Retinal pigment epithelial cell (primary cell): ENCODE data around the gene ZIC2.

Source experiments
- DNase-seq: peaks from one replicate; pipeline ENCODE4 v3.0.0-alpha.2; 2010; ENCODE audit warnings: low read depth
- H3K4me3 ChIP-seq: 2 replicates; pipeline ENCODE4 v1.5.1; 2011; ENCODE audit warnings: mild to moderate bottlenecking, low read length, control low read depth, moderate library complexity
- TF ChIP-seq, protein P1 (sequence below): conservative IDR thresholded peaks from 2 replicates; pipeline ENCODE4 v1.5.1; 2011; ENCODE audit warnings: low read depth, low read length, control low read depth, inconsistent platforms

Gene ZIC2

DNA sequence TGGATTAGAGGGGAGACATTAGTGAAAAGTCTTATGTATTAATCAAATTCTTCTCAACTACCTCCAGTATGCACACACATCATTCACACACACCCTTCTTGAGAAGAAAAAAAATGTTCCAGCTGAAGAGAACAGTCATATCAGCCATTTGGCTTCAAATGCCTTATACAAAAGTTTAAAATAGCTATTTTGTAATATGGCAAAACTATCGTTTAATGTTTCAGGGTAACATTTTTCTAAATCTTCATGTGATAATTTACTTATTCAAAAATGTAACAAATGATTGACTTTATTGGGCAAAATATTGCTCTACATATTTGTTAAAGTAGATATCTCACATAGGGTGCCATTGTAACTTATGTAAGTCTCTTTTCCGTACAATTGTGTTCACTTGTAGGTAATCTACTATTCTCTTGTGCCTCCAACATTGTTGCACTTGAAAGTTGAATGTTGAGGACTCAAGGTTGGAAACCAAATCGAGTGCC is 13.6 kb downstream of the ZIC2 start:
- TF ChIP-seq, protein P1, sequence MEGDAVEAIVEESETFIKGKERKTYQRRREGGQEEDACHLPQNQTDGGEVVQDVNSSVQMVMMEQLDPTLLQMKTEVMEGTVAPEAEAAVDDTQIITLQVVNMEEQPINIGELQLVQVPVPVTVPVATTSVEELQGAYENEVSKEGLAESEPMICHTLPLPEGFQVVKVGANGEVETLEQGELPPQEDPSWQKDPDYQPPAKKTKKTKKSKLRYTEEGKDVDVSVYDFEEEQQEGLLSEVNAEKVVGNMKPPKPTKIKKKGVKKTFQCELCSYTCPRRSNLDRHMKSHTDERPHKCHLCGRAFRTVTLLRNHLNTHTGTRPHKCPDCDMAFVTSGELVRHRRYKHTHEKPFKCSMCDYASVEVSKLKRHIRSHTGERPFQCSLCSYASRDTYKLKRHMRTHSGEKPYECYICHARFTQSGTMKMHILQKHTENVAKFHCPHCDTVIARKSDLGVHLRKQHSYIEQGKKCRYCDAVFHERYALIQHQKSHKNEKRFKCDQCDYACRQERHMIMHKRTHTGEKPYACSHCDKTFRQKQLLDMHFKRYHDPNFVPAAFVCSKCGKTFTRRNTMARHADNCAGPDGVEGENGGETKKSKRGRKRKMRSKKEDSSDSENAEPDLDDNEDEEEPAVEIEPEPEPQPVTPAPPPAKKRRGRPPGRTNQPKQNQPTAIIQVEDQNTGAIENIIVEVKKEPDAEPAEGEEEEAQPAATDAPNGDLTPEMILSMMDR = no peak
- no peak for DNase-seq
- no peak overlapping the region for H3K4me3 ChIP-seq

DNA sequence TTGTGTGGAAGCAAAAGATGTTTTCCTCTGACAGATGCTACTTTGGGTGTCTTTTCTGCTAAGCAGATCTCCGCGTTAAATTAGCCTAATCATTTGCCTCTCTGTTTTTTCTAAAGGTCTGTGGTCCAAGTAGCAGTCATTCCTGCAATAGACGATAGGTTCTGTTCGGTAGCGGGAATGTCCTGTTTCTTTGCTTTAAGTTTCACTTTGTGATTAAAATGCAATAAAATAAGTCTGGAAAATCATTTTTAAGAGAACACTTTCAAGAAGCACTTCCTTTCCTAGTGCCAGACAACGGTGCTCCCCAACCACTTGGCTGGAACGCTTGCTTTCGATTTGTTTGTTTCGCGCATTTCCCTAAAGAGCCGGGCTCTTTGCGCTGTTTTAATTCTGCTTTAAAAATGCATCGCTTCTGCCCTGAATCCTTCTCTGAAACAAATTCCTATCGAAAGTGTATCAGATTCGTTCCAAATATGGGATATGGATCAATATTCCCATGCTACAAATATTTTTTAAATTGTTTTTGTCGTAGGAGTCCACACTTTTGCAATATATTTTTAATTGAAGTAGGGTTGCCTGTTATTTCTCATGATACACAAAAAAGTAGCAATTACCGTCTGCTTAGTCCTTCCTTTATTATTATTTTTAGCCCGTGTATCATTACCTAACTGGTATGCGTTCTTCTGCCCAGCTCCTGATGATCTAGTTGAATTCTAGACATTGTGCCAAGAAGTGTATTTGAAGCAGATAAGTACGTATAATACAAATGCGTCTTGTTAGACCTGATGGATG is 14.2 kb downstream of the ZIC2 start:
- TF ChIP-seq, protein P1 = no peak
- DNase-seq = no peak
- no peak overlapping the region for H3K4me3 ChIP-seq

- TF ChIP-seq, protein P1 = no peak
- no peak overlapping the region for H3K4me3 ChIP-seq
- no peak for DNase-seq
Observed at GRCh38 chr13:99996381-99996973, 14.9 kb downstream of the ZIC2 start.

DNA sequence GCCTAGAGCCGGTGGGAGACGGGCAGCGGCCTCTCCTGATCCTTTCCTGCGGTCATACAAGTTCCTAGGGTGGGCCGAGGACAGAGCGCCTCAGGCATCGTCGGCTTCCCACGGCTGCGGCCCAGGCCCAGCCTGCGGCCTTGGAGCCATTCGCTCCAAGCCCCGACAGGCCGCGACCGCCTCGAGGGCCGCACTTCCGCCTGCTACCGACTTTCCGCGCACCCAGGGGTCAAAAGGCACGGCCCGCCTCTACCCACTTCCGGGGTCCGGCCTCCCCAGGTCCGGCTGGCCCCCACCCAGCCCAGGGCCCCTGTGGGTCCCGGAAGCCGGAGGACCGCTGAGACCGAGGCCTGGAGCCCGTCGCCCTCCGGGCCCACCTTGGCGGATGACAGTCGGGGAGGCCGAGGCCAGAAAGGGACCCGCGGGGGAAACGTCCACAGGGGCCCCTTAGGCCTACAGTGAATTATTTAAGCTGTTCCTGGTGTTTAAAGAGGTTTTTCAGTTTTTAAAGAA is 16.2 kb downstream of the ZIC2 start:
- H3K4me3 ChIP-seq = no peak overlapping the region
- DNase-seq = no peak
- TF ChIP-seq, protein P1 = no peak

- TF ChIP-seq, protein P1 = no peak
- H3K4me3 ChIP-seq = no peak overlapping the region
- no peak for DNase-seq
Observed at GRCh38 chr13:99998261-99998660, 16.7 kb downstream of the ZIC2 start.

DNA sequence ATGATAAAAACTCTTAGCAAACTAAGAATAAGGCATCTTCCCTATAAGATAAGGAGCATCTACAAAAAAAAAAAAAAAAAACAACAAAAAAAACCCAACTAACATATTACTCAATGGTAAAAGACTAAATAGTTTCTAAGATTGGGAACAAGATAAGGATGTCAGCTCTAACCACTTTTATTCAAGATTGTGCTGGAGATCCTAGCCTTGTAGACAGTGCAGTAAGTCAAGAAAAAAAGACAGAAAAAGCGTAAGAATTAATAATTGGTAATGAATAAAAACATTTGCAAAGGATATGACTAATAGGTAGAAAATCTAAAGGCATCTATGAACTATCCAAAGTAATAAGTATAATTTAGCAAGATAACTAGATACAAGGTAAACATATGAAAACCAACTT is 33.0 kb downstream of the ZIC2 start:
- DNase-seq = no peak
- no peak overlapping the region for H3K4me3 ChIP-seq
- TF ChIP-seq, protein P1 = no peak
